Measurements from ENCODE around the gene WDR82.

- TF ChIP-seq CTCF (conservative IDR thresholded peaks at IDR 0.05) (no peak), EZH2 (IDR thresholded peaks at IDR 0.05; ENCODE audit: low read depth) (no peak)
These were observed 68.4 kb downstream of the WDR82 start for GRCh38 chr3:52210037-52210436.
